IMR-90 (cell line): ENCODE results near the gene CALN1. TPM values are rescaled to one million over a fixed set of nuclear protein-coding genes. Genes with fewer than 3 reads are reported as not detected.

ENCODE experiments used
- ATAC-seq: fragments of 200-7000 bp; cut with Tn5 transposase; 2 replicates; pipeline ENCODE4 v1.9.1; 2020; ENCODE audit warnings: low read depth, mild to moderate bottlenecking, moderate library complexity
- BruUV-seq: library from RNA; stranded (reverse); fragments of 400-500 nt; replicated peaks from 2 replicates; lab custom pipeline; 2021; lab: Mats Ljungman, UMichigan
- CTCF ChIA-PET: fragments of 300-600 bp; formaldehyde crosslinking; extraction: SDS; loops from one replicate; lab custom pipeline; 2021; ENCODE audit warnings: antibody characterized with exemption; lab: Yijun Ruan, JAX
- POLR2A ChIA-PET: fragments of 300-600 bp; sonication (Branson Sonifier 250); formaldehyde crosslinking; loops from one replicate; lab custom pipeline; 2022; ENCODE audit warnings: antibody characterized with exemption; ENCODE audit not compliant: unreplicated experiment; lab: Charles Lee
- DNase-seq: peaks from one replicate; pipeline ENCODE4 v3.0.0; 2013
- H2AFZ ChIP-seq: replicated peaks from 2 replicates; pipeline ENCODE3; 2013; ENCODE audit warnings: low read length, mild to moderate bottlenecking; ENCODE audit not compliant: poor library complexity
- H2AK5ac ChIP-seq: 2 replicates; pipeline ENCODE4 v1.6.1; 2013; ENCODE audit warnings: low read depth, low read length, inconsistent platforms
- H2AK9ac ChIP-seq: replicated peaks from 2 replicates; pipeline ENCODE3; 2013; ENCODE audit warnings: mild to moderate bottlenecking, low read depth, low read length, moderate library complexity; ENCODE audit not compliant: poor library complexity
- H2BK120ac ChIP-seq: 2 replicates; pipeline ENCODE4 v1.6.1; 2013; ENCODE audit warnings: low read depth, low read length, inconsistent platforms
- H2BK15ac ChIP-seq: 3 replicates; pipeline ENCODE4 v1.6.1; 2013; ENCODE audit warnings: low read depth, low read length, inconsistent platforms
- H2BK20ac ChIP-seq: 2 replicates; pipeline ENCODE4 v1.6.1; 2013; ENCODE audit warnings: low read depth, mild to moderate bottlenecking, inconsistent platforms, low read length, moderate library complexity
- H2BK5ac ChIP-seq: 2 replicates; pipeline ENCODE4 v1.6.1; 2013; ENCODE audit warnings: mild to moderate bottlenecking, low read depth, low read length, inconsistent platforms; ENCODE audit not compliant: poor library complexity, severe bottlenecking
- H3K14ac ChIP-seq: replicated peaks from 2 replicates; pipeline ENCODE4 v1.6.1; 2013; ENCODE audit warnings: low read depth, low read length, inconsistent platforms
- H3K18ac ChIP-seq: 2 replicates; pipeline ENCODE4 v1.6.1; 2013; ENCODE audit warnings: low read depth, low read length, control low read depth
- H3K23ac ChIP-seq: 2 replicates; pipeline ENCODE4 v1.6.1; 2013; ENCODE audit warnings: low read depth, low read length, inconsistent platforms
- H3K27ac ChIP-seq: 2 replicates; pipeline ENCODE4 v1.5.1; 2013; ENCODE audit warnings: mild to moderate bottlenecking, control low read depth, low read length; ENCODE audit not compliant: insufficient read depth
- H3K27me3 ChIP-seq: 2 replicates; pipeline ENCODE4 v1.6.1; 2013; ENCODE audit warnings: low read length; ENCODE audit not compliant: control insufficient read depth, insufficient read depth
- H3K36me3 ChIP-seq: 2 replicates; pipeline ENCODE4 v1.6.1; 2013; ENCODE audit warnings: low read length, mixed read lengths; ENCODE audit not compliant: control insufficient read depth, insufficient read depth
- H3K4ac ChIP-seq: 2 replicates; pipeline ENCODE4 v1.6.1; 2013; ENCODE audit warnings: low read depth, low read length, inconsistent platforms
- H3K4me1 ChIP-seq: 2 replicates; pipeline ENCODE4 v1.6.1; 2013; ENCODE audit warnings: low read length, mixed read lengths; ENCODE audit not compliant: control insufficient read depth, insufficient read depth
- H3K4me2 ChIP-seq: 2 replicates; pipeline ENCODE4 v1.6.1; 2013; ENCODE audit warnings: low read depth, mild to moderate bottlenecking, control low read depth, low read length, moderate library complexity
- H3K4me3 ChIP-seq: 2 replicates; pipeline ENCODE4 v1.5.1; 2013; ENCODE audit warnings: low read depth, mild to moderate bottlenecking, control low read depth, low read length, moderate library complexity; ENCODE audit not compliant: insufficient read depth
- H3K56ac ChIP-seq: 2 replicates; pipeline ENCODE4 v1.6.1; 2013; ENCODE audit warnings: low read length, inconsistent platforms; ENCODE audit not compliant: insufficient read depth; ENCODE audit errors: extremely low read depth
- H3K79me1 ChIP-seq, 2 experiments: 2 replicates each; pipeline ENCODE4 v1.6.1; 2013; ENCODE audit warnings: low read length in 2 of 2, inconsistent platforms in 1 of 2, low read depth in 1 of 2
- H3K9ac ChIP-seq: 2 replicates; pipeline ENCODE4 v1.6.1; 2013; ENCODE audit warnings: low read depth, low read length, control low read depth
- H3K9me1 ChIP-seq: 2 replicates; pipeline ENCODE4 v1.6.1; 2013; ENCODE audit warnings: low read length, inconsistent platforms; ENCODE audit not compliant: insufficient read depth
- H3K9me3 ChIP-seq: 2 replicates; pipeline ENCODE4 v1.6.1; 2013; ENCODE audit warnings: low read length; ENCODE audit not compliant: control insufficient read depth, insufficient read depth
- H4K20me1 ChIP-seq: 2 replicates; pipeline ENCODE4 v1.6.1; 2013; ENCODE audit warnings: low read length, inconsistent platforms; ENCODE audit not compliant: insufficient read depth
- H4K5ac ChIP-seq: 2 replicates; pipeline ENCODE4 v1.6.1; 2013; ENCODE audit warnings: mild to moderate bottlenecking, low read depth, low read length, control low read depth
- H4K8ac ChIP-seq, 2 experiments: 2 replicates each; pipeline ENCODE4 v1.6.1; 2013; ENCODE audit warnings: low read depth in 2 of 2, low read length in 2 of 2, control low read depth in 1 of 2, inconsistent platforms in 1 of 2
- H4K91ac ChIP-seq: 2 replicates; pipeline ENCODE4 v1.6.1; 2013; ENCODE audit warnings: low read depth, low read length, inconsistent platforms; ENCODE audit not compliant: insufficient read depth
- BHLHE40 ChIP-seq: fragments of 150-350 bp; IDR thresholded peaks from 2 replicates; pipeline ENCODE4 v1.6.1; 2016; ENCODE audit warnings: mild to moderate bottlenecking, low read depth, low read length
- CHD1 ChIP-seq: IDR thresholded peaks from 2 replicates; pipeline ENCODE4 v1.6.1; 2012; ENCODE audit warnings: low read depth, low read length, improper control_type of control experiment
- FOS ChIP-seq: fragments of 150-350 bp; IDR thresholded peaks from 2 replicates; pipeline ENCODE4 v1.6.1; 2016; ENCODE audit warnings: low read depth, low read length
- MXI1 ChIP-seq: IDR thresholded peaks from 2 replicates; pipeline ENCODE4 v1.6.1; 2012; ENCODE audit warnings: low read depth, mild to moderate bottlenecking, low read length, moderate library complexity, borderline replicate concordance
- NFE2L2 ChIP-seq: fragments of 150-350 bp; IDR thresholded peaks from 2 replicates; pipeline ENCODE4 v1.6.1; 2016; ENCODE audit warnings: low read depth, mild to moderate bottlenecking, low read length
- RAD21 ChIP-seq: IDR thresholded peaks from 2 replicates; pipeline ENCODE4 v1.6.1; 2012; ENCODE audit warnings: low read length, improper control_type of control experiment
- RCOR1 ChIP-seq: IDR thresholded peaks from 2 replicates; pipeline ENCODE4 v1.6.1; 2012; ENCODE audit warnings: mild to moderate bottlenecking, low read length, improper control_type of control experiment; ENCODE audit not compliant: insufficient replicate concordance
- RFX5 ChIP-seq: IDR thresholded peaks from 2 replicates; pipeline ENCODE4 v1.8.0; 2012; ENCODE audit warnings: low read depth, mild to moderate bottlenecking, low read length, moderate library complexity
- WGBS, 2 experiments: methylation state at CpG; one replicate each; pipeline versions ENCODE4 v1.1.5 to v1.1.7; 2013; ENCODE audit warnings: missing lambda C conversion rate in 2 of 2; ENCODE audit not compliant: insufficient read length in 1 of 2; ENCODE audit errors: extremely low coverage in 2 of 2; 5-methylcytosine and 5-hydroxymethylcytosine counted together
- dilution Hi-C: fragments of 300-500 bp; cut with HindIII; formaldehyde crosslinking; loops from one replicate; pipeline ENCODE4 v1.14.3; 2018; ENCODE audit warnings: low sequenced_read_pairs; ENCODE audit not compliant: unreplicated experiment
- in situ Hi-C: fragments of 300-500 bp; cut with MboI; formaldehyde crosslinking; loops from 3 replicates; pipeline ENCODE4 v1.14.3; 2019; ENCODE audit warnings: low sequenced_read_pairs, inconsistent platforms, mixed read lengths
- intact Hi-C: fragments of 100-400 bp; cut with micrococcal nuclease; formaldehyde crosslinking; loops from 2 replicates; pipeline ENCODE4 v1.10.0; 2022
- polyA plus RNA-seq, 3 experiments: library from polyadenylated mRNA; depleted of rRNA; stranded (reverse); fragments of >200 nt; gene quantifications; 2 replicates each; pipeline ENCODE4 v1.2.3, GENCODE V29; 2012; ENCODE audit warnings: low replicate concordance in 1 of 3
- total RNA-seq: library from RNA; depleted of rRNA; stranded (reverse); fragments of >200 nt; gene quantifications from 2 replicates; pipeline ENCODE4 v1.2.3, GENCODE V29; 2012
- TF ChIP-seq, protein P1 (sequence below): fragments of 150-350 bp; IDR thresholded peaks from 2 replicates; pipeline ENCODE4 v1.6.1; 2016; ENCODE audit warnings: low read depth, mild to moderate bottlenecking, low read length, moderate library complexity, borderline replicate concordance

CALN1 gene
- total and polyA plus RNA-seq, 2 of the 4 experiments (the other 2 are of a cell fraction), result not detected

DNA sequence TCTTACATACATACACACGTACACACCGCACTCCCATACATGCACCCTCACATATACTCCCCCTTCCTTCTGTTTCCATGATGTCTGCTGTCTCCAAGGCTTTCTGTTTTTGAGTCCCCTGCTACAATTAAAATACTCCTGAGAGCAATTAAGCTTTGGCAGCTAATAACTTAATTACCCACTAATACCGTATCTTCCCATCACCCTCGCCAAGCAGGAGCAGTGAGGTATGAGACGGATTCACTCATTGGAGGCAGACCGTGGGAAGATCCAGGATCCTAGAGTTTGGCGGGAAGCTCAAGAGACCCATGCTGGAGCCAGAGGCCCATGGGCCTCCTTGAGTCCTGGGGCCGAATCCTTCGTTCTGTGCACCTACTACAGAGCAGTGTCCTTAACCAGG is 1.7 kb upstream of the CALN1 start:
- H3K9me1 ChIP-seq, result no peaks in the 10 kb centered on the region
- WGBS, 2 experiments, result 54% methylated on average over 4 of the region's 9 CpGs; no CpG with 5 or more reads in 1 of the 2 experiments
- ChIA-PET CTCF (no interaction called here), POLR2A (no interaction called here)
- DNase-seq (no peak), ATAC-seq (no peak)
- H3K56ac ChIP-seq, result no peak overlapping the region
- no peak overlapping the region for H3K9ac ChIP-seq
- H2BK15ac ChIP-seq, result no peak overlapping the region
- no peak overlapping the region for H3K4me2 ChIP-seq
- TF ChIP-seq BHLHE40 (no peak), NFE2L2 (no peak), FOS (no peak), CHD1 (no peak), RAD21 (no peak), RFX5 (no peak), MXI1 (no peak), RCOR1 (no peak)
- TF ChIP-seq, protein P1, sequence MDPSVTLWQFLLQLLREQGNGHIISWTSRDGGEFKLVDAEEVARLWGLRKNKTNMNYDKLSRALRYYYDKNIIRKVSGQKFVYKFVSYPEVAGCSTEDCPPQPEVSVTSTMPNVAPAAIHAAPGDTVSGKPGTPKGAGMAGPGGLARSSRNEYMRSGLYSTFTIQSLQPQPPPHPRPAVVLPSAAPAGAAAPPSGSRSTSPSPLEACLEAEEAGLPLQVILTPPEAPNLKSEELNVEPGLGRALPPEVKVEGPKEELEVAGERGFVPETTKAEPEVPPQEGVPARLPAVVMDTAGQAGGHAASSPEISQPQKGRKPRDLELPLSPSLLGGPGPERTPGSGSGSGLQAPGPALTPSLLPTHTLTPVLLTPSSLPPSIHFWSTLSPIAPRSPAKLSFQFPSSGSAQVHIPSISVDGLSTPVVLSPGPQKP, result no peak
- H2AK9ac ChIP-seq, result no peak overlapping the region
- H2BK5ac ChIP-seq, result no peak overlapping the region
- H2AFZ ChIP-seq, result no peak overlapping the region
- BruUV-seq, result no TSS peak
- H3K4me1 ChIP-seq, result no peaks in the 10 kb centered on the region
- no peaks in the 10 kb centered on the region for H3K27me3 ChIP-seq
- no peak overlapping the region for H3K18ac ChIP-seq
- no peak overlapping the region for H4K8ac ChIP-seq
- no peak overlapping the region for H3K23ac ChIP-seq
- no peak overlapping the region for H3K14ac ChIP-seq
- no peak overlapping the region for H2BK120ac ChIP-seq
- no peaks in the 10 kb centered on the region for H3K79me1 ChIP-seq
- H3K4ac ChIP-seq, result no peak overlapping the region
- no peak overlapping the region for H2AK5ac ChIP-seq
- H4K5ac ChIP-seq, result no peak overlapping the region
- no peaks in the 10 kb centered on the region for H4K20me1 ChIP-seq
- no peak overlapping the region for H3K4me3 ChIP-seq
- intact Hi-C loops (no loop called here), in situ Hi-C loops (no loop called here), dilution Hi-C loops (no loop called here)
- no peak overlapping the region for H2BK20ac ChIP-seq
- no peaks in the 10 kb centered on the region for H3K36me3 ChIP-seq
- H3K27ac ChIP-seq, result no peak overlapping the region
- H3K9me3 ChIP-seq, result peaks cover 18% of the 10 kb centered on the region
- no peak overlapping the region for H4K91ac ChIP-seq
